Skeletal muscle tissue (tissue), 4 donors: ENCODE measurements around the gene ADAMTS3. TPM values are rescaled to one million over a fixed set of nuclear protein-coding genes. Genes with fewer than 3 reads are reported as not detected.

Experiments used
- H3K27ac ChIP-seq: one replicate; pipeline ENCODE4 v1.7.0; 2013; ENCODE audit warnings: mild to moderate bottlenecking, low read depth, low read length, inconsistent platforms
- H3K27me3 ChIP-seq, 3 donors: one replicate each; pipeline ENCODE4 v1.7.0; 2013; ENCODE audit warnings: low read length in 3 of 3; ENCODE audit not compliant: control insufficient read depth in 3 of 3, insufficient read depth in 3 of 3
- H3K36me3 ChIP-seq, 3 donors: one replicate each; pipeline ENCODE4 v1.7.0; 2013; ENCODE audit warnings: low read length in 3 of 3; ENCODE audit not compliant: control insufficient read depth in 3 of 3, insufficient read depth in 3 of 3
- H3K4me1 ChIP-seq, 3 donors: one replicate each; pipeline ENCODE4 v1.7.0; 2013; ENCODE audit warnings: low read length in 3 of 3, mild to moderate bottlenecking in 3 of 3; ENCODE audit not compliant: control insufficient read depth in 3 of 3, insufficient read depth in 3 of 3
- H3K4me3 ChIP-seq, 3 donors: one replicate each; pipeline ENCODE4 v1.7.0; 2013; ENCODE audit warnings: low read length in 3 of 3
- H3K9ac ChIP-seq, 3 donors: one replicate each; pipeline ENCODE4 v1.7.0; 2013; ENCODE audit warnings: low read length in 3 of 3, mild to moderate bottlenecking in 3 of 3, moderate library complexity in 2 of 3, low read depth in 1 of 3
- H3K9me3 ChIP-seq, 3 donors: one replicate each; pipeline ENCODE4 v1.7.0; 2013; ENCODE audit warnings: low read length in 3 of 3; ENCODE audit not compliant: control insufficient read depth in 3 of 3
- total RNA-seq: library from RNA; depleted of rRNA; stranded (reverse); fragments of >200 nt; gene quantifications from one replicate; pipeline ENCODE4 v1.2.3, GENCODE V29; 2014
- donor health status: Osteomylitis.

Gene ADAMTS3
- total RNA-seq, 1 donor from 2014 or later: 2.1 TPM

DNA sequence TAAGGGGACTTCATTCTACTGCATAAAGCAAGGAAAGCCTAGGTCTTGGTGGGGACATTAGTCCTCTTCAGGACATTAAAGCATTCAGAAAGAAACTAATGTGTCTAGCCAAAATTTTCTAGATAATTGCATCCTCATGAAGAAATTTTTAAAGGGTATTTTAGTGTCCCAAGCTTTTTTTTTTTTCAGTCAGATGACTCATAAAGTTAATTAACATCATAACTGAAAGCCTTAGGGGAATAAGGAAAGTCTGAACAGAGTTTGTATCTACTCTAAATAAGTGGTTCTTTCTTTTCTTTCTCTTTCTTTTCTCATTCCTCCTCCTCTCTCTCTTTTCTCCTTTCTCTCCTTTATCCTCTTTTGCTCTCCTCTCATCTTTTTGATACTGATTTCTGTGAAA, 202.4 kb downstream of the ADAMTS3 start:
- Histone ChIP-seq H3K36me3 (no peaks in the 10 kb centered on the region), H3K9ac (no peak overlapping the region), H3K27ac (no peak overlapping the region)

DNA sequence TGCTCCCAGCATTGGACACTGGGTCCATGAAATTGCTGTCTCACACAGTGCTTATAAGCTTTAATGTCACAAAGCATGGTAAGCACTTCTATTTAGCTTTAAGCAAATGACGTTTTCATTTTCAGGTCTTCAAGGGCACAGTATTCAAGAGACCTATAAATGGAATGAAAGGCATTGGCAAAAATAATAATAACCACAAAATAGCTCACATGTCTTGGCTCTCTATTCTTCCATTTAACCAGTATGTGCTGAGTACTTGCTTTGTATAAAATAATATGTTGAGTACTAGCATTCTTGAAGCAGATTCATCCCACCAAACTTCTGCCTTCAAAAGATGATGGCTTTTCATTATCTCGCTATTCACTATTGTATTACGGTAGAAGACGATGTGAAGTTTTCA, 203.0 kb downstream of the ADAMTS3 start:
- Histone ChIP-seq H3K27me3 (no peaks in the 10 kb centered on the region), H3K9me3 (no peaks in the 10 kb centered on the region), H3K36me3 (no peaks in the 10 kb centered on the region), H3K4me3 (no peak overlapping the region), H3K4me1 (no peaks in the 10 kb centered on the region), H3K27ac (no peak overlapping the region), H3K9ac (no peak overlapping the region)

More for the DNA sequence above, 202.4 kb downstream of the ADAMTS3 start:
- Histone ChIP-seq H3K4me3 (no peak overlapping the region), H3K4me1 (no peaks in the 10 kb centered on the region), H3K27me3 (no peaks in the 10 kb centered on the region), H3K9me3 (no peaks in the 10 kb centered on the region)

DNA sequence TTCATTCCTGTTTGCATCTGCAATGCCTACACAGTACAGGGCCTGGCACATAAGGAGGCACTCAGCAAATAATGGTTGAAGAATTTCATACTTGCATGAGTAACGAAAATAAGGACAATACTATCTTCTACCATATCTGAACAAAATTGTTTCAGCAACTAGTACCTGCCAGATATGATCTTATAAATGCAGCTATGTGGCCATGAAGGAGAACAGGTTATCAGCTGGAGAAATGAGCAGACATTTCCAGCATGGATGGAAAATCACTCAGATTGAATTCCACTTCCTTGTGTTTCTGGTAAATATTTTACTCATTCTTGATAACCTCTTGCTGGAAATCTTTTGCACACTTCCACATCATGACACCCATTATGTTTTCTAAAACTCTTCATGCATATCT, 204.0 kb downstream of the ADAMTS3 start:
- Histone ChIP-seq H3K4me3 (no peak overlapping the region), H3K27ac (no peak overlapping the region), H3K9ac (no peak overlapping the region), H3K9me3 (no peaks in the 10 kb centered on the region), H3K27me3 (no peaks in the 10 kb centered on the region), H3K4me1 (no peaks in the 10 kb centered on the region), H3K36me3 (no peaks in the 10 kb centered on the region)

DNA sequence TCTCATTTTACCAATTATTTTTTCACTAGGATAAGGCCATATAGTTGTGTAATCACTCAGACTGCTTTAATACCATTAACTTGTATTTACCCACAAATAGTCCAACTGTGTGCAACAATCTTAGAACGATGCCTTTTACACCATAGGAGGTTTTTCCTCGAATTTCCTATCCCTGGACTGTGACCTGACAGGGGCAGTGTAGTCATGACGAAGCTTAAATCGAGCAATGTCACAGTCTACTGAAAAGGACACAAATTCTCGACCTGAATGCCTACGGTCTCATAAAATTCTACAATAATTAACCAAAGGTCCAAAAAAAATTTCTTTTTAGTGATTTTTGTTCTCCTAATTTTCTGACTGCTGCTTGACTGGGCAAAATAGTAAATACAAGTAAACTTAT, 208.9 kb downstream of the ADAMTS3 start:
- Histone ChIP-seq H3K4me1 (no peaks in the 10 kb centered on the region), H3K36me3 (no peaks in the 10 kb centered on the region), H3K9me3 (no peaks in the 10 kb centered on the region)

DNA sequence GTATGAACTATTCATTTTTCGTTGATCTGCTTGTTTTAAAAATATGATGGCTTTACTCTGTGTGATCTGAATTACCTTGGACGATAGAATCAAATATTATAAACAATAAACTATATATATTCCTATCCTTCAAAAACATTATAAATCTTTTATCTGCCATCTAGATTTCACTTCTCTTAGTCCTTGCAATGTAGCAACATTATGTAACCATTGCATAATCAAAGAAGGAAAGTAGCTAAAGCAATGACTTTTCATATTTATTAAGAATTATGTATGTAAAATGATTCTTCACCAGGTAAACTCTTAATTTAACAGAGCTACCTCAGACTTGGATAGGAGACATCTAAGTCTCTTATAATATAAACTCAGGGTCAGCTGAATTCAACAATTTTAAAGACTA, 210.5 kb downstream of the ADAMTS3 start:
- Histone ChIP-seq H3K9me3 (no peaks in the 10 kb centered on the region), H3K9ac (no peak overlapping the region), H3K27me3 (no peaks in the 10 kb centered on the region), H3K36me3 (no peaks in the 10 kb centered on the region), H3K4me1 (no peaks in the 10 kb centered on the region), H3K4me3 (no peak overlapping the region), H3K27ac (no peak overlapping the region)

More for the DNA sequence above, 208.9 kb downstream of the ADAMTS3 start:
- H3K27me3 ChIP-seq: no peaks in the 10 kb centered on the region
- H3K27ac ChIP-seq: no peak overlapping the region
- H3K9ac ChIP-seq: no peak overlapping the region
- no peak overlapping the region for H3K4me3 ChIP-seq

DNA sequence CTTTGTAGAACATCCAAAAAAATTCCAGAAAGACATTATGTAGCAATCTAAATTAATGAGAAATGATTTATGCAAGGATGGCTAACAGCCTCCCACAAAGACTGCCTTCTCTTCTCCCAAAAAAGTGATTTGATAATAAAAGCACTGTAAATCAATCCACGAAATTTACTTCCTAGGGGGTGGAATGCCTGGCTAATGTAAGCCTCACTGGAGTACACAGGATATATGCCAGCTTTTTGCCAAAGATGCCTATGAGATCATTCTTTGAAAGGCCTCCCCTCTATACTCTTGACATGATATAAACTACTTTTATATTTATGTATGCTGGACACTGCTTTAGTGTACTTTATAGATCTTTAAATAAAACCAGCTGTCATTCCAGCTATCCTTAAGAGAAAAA, 211.1 kb downstream of the ADAMTS3 start:
- Histone ChIP-seq H3K9me3 (no peaks in the 10 kb centered on the region), H3K27ac (no peak overlapping the region), H3K4me3 (no peak overlapping the region), H3K4me1 (no peaks in the 10 kb centered on the region), H3K36me3 (no peaks in the 10 kb centered on the region), H3K9ac (no peak overlapping the region), H3K27me3 (no peaks in the 10 kb centered on the region)

DNA sequence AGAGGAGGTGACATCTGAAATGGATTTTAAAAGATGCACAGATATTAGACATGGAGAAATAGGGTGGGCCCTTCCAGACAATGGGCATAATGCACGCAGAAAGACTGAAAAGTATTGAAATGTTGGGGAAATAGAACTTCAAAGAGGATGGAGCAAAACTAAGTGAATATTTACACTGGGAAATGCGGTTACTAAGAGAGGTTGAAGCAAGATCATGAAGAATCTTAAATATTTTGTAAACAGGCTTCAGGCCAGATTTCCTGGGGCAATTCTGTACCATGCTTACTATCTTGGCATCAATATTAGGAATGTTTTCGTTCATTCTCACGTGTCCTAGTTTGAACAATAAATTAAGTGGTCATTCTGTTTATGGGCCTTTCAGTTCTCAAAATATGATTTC, 216.3 kb downstream of the ADAMTS3 start:
- Histone ChIP-seq H3K27ac (no peak overlapping the region), H3K4me3 (no peak overlapping the region), H3K9ac (no peak overlapping the region), H3K36me3 (no peaks in the 10 kb centered on the region), H3K9me3 (no peaks in the 10 kb centered on the region), H3K4me1 (no peaks in the 10 kb centered on the region), H3K27me3 (no peaks in the 10 kb centered on the region)

DNA sequence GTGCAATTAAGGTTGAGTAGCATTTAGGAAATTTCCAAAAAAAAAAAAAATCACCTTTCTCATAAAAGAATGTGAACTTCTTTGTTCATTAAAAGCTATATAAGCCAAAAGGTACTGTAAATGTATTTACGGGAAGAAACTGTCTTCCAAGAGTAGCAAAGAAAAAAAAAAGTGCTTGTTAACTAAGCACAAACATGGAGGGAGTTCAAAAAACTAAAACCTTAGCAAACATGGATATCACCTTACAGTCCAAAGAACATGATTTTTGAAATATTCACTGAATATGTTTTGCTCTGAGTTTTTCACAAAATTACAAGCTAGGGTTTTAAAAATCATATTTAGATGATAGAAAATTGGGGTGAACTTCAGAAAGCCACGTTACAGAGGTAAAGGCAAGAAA, 217.5 kb downstream of the ADAMTS3 start:
- Histone ChIP-seq H3K36me3 (no peaks in the 10 kb centered on the region), H3K9ac (no peak overlapping the region), H3K4me3 (no peak overlapping the region), H3K27ac (no peak overlapping the region), H3K9me3 (no peaks in the 10 kb centered on the region), H3K27me3 (no peaks in the 10 kb centered on the region), H3K4me1 (no peaks in the 10 kb centered on the region)

DNA sequence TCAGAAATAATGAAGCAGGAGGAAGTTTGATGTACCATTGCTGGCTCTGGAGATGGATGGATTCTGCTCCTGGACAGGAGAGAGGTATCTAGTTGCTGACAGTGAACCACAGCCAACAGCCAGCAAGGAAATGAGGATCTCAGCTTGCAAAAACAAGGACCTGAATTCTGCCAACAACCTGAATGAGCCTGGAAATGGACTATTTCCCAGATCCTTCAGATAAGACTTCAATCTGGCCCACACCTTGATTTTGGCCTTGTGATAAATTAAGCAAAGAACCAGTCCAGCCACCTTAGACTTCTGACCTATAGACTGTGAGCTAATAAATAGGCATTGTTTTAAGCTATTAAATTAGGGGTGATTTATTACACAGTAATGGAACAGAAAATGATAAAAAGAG, 220.3 kb downstream of the ADAMTS3 start:
- H3K27ac ChIP-seq: no peak overlapping the region
- H3K4me3 ChIP-seq: no peak overlapping the region
- no peaks in the 10 kb centered on the region for H3K27me3 ChIP-seq
- no peaks in the 10 kb centered on the region for H3K9me3 ChIP-seq
- no peak overlapping the region for H3K9ac ChIP-seq
- H3K36me3 ChIP-seq: no peaks in the 10 kb centered on the region
- H3K4me1 ChIP-seq: no peaks in the 10 kb centered on the region

DNA sequence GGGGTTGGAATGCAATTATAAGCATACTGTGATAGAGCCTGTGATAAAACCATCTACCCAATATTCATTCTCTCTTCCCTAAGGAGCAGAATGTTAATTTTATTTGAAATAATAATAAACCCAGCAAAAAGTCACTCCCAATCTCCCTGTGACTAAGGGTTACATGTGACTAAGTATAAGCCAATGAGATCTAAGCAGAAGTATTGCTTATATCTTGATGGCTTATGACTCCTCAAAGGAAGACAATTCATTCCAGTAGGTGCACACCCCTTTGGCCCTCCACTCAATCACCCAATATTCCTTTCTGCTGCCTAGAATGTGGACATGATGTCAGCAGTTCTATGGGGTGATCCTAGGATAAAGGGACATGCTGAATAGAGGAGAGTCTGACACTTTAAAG, 224.6 kb downstream of the ADAMTS3 start:
- Histone ChIP-seq H3K4me3 (no peak overlapping the region), H3K4me1 (no peaks in the 10 kb centered on the region), H3K9me3 (no peaks in the 10 kb centered on the region), H3K9ac (no peak overlapping the region), H3K27ac (no peak overlapping the region), H3K36me3 (no peaks in the 10 kb centered on the region), H3K27me3 (no peaks in the 10 kb centered on the region)

DNA sequence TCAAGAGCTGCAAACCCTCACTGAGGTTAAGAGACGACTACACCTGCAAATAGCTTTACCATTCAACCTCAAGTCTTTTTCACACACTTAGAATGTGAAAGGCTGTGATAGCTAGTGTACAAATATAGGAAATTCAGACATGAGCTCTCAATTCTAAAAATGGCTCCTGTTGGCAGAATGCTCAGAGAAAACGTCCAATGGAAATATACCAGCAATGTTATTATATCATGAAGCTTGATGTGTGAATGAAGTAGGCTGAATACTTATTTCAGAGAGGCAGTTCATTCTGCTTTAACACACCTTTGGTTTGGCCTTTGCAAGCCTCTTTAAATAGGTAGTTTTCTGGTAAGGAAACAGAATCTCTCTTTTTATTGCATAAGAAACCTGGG, 227.6 kb downstream of the ADAMTS3 start:
- no peaks in the 10 kb centered on the region for H3K9me3 ChIP-seq
- H3K27me3 ChIP-seq: no peaks in the 10 kb centered on the region
- H3K4me3 ChIP-seq: no peak overlapping the region
- H3K27ac ChIP-seq: no peak overlapping the region
- H3K9ac ChIP-seq: no peak overlapping the region
- H3K4me1 ChIP-seq: no peaks in the 10 kb centered on the region
- H3K36me3 ChIP-seq: no peaks in the 10 kb centered on the region
